GM21737 (cell line): ENCODE measurements around the gene DMD.
A peak's percentile ranks its signal among the peaks of the same experiment; 100 is the strongest.

Experiments
- ATAC-seq: cut with Tn5 transposase; IDR thresholded peaks from one replicate; pipeline ENCODE4 v1.9.1; 2021; ENCODE audit warnings: mild to moderate bottlenecking, moderate library complexity; ENCODE audit not compliant: unreplicated experiment

The DMD gene

DNA sequence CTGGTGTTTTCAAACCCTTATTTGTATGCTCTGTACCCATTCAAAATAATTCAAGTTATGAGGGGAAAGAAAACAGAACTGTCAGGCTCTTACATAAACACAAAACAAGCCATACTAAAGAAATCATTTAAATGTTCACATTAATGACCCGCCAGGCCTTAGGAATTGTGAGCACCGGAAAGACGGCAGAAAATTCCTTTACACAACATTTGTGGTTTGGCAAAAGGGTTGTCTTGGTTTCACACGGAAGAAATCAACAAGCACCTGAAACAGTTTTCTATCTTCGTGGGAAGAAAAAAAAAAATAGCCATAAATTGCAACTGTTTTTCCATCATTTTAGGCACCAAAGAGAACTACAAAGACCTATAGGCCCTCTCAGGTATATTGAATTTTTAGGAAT is 1951.0 kb downstream of the DMD start:
- ATAC-seq: no peak

DNA sequence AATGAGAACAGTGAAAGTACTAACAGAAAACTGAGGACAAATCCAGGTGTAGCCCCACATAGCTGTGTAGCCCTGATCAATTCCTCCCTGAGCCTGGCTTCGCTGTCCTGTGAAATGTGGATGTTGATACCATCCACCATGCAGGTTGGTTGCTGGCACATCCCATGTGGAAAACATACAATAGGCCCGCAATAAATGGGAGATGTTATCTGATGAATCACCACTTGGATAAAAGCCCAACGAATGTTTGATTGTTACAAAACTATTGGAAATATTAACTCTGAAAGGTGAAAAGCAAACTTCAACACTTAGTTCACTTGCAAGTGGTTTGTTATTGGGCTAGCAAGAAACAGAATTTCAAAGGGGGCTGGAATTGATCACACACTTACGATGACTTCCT is 1953.2 kb downstream of the DMD start:
- ATAC-seq: no peak

DNA sequence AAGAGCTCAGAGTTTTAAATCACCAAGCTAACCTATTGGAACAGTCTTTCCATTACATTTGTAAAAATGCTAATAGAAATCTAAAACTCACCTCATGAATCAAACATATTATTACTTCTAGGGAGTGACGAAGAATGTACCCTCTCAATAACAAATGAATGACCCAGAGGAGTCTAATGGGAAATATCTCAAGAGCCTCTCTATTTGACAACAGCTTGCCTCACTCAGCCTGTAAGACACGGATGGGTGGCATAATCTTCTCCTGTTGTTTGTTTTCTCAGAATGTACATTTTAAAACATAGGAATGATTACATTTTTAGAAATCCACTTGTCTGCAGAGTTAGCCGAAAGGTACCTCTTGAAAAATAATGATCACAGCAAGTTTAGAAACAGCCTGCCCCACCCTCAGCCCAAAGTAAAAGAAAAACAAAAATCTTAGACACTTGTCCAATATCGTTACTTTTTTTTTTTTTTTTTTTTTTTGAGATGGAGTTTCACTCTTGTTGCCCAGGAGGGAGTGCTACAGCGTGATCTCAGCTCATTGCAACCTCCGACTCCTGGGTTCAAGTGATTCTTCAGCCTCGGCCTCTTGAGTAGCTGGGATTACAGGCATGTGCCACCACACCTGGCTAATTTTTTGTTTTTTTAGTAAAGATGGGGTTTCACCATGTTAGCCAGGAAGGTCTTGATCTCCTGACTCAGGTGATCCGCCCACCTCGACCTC is 1955.9 kb downstream of the DMD start:
- no peak for ATAC-seq

DNA sequence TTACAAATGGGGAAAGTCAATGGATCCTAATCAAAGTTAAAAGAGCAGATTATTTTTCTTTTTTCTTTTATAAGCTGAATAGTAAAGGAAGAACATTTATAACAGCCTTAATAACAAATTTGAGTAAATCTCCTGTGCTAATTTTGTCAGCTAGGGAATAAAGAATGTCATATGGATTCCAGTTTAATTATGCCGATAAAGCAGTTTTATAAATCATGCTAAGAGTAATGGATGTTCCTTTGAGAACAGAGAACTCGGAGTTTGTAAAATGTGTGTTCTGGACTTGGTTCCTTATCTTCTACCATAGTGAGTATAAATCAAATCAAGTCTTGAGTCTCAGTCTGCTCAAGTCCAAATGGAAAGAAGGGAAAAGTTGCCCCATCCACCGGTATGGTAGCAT is 1959.2 kb downstream of the DMD start:
- no peak for ATAC-seq

DNA sequence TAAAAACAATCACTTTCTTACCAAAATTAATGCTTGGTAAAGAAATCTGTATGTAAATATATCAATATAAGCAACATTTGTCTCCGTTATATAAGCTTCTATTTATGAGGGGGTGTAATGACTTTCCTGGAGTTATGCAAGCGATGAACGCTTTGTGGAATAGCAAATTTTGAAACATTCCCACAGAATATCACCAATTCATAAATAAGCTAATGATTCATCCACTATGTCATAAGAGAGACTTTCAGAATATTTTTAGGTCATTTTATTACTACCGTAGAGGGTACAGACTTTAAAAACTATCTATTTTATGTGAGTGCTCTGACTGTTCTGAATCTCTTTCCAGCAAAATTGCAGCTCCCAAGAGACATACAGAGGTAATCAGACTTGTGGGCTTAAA is 1960.0 kb downstream of the DMD start:
- ATAC-seq: no peak

DNA sequence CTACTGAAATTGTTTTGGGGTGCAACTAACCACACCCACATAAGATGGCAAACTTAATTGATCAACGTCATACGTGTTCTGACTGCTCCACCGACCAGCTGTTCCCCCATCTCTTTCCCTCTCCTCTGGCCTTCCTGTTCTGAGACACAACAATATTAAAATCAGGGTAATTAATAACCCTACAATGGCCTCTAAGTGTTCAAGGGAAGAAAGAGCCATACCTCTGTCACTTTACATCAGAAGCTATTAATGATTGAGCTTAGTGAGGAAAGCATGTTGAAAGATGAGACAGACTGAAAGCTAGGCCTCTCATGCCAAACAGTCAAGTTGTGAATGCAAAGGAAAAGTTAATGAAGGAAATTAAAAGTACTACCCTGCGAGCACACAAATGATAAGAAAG is 1965.6 kb downstream of the DMD start:
- peak; percentile 89 for ATAC-seq

DNA sequence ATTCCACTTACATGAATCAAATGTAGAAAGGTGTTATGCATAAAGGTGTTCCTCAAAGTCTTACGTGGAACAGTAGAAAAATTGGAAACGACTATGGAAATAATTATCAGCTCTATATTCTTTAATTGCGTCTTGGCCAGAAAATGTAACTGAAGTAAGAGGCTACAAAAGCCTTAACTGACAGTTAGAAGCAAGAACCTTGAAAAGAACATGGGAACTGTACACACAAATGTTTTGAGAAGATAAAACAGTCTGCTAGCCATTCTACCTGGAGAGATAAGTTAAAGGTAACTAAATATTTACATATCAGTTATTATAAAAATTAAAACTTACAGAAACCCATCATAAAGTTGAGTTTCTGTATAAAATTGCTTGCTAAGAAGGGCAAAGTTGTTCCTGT is 1967.5 kb downstream of the DMD start:
- ATAC-seq: no peak

DNA sequence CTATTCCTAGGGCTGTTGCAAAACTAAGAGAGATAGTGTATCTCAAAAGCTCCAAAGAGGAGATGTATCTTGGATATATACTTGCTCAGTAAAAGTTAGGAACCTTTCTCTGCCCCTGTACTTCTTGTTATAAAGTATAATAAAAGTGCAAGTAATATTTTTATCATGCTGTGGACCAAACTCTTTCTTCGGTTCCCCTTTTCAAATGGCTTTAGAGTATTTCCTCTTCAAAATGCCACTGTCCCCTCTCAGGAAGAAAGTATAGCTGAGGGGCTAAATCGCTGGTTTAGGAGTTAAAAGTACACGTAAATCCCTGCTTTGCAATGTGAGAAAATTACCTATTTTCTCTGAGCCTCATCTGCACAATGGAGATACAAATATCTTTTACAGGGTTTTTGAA is 1970.4 kb downstream of the DMD start:
- ATAC-seq: no peak

DNA sequence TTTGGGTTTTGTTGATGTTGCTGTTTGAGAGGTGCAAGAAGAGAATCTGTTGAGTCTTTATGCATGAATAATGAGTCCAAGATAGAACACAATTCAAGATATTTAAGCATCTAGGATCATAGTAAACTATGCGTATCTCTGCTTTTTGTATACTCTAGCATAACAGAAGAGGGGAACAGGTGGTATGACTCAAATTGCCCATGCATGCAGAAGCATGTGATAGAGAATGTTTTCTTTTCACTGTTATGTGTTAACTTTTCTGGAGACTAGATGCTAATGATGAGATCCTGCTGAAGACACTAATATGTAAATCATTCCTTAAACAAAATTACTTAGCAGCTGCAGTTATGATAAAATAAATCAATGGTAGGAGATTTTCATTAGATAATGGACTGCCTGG is 1974.2 kb downstream of the DMD start:
- ATAC-seq: peak; percentile 49

DNA sequence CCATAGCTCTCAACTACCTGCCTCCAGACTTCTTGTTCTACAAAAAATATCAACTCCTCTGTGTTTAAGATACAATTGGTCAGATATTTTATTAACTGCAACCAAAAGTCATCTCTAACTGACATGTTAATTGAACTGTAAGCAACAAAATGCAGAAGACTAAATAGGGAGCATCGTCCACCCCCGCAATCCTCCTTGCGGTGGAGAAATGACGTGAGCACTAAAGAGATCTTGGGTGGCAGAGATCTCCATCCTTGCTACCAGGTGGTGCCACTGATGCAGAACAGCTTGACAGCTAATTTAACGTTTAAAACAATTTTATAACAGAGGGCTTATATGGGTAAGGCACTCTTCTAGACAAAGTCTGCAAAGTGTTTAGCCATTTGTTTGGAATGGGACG is 1975.1 kb downstream of the DMD start:
- ATAC-seq: peak; percentile 47

DNA sequence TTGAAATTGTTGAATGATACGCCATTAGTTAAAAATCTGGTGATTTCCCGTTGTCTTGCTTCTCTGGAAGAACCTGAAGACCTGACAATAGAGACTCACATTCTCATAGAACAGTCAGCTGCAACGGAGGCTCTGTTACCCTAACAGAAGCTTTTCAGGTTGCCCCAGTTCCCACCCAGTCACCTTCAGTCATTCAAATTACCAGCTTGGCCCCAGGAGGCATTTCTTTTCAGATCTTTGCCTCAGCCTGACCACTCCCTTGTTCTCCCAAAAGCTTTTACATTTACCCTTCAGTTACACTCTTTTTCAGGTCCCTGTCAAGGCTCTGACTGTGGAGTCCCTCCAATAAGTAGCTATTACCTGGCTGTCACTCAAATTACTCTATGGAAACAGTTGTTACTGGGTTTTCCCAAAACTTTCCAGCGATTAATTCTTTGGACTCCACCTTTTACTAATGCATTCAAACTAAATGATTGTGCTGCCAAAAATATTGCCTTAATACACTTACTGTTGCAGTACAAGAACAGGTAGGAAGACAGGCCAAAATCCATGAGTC is 1977.3 kb downstream of the DMD start:
- no peak for ATAC-seq

DNA sequence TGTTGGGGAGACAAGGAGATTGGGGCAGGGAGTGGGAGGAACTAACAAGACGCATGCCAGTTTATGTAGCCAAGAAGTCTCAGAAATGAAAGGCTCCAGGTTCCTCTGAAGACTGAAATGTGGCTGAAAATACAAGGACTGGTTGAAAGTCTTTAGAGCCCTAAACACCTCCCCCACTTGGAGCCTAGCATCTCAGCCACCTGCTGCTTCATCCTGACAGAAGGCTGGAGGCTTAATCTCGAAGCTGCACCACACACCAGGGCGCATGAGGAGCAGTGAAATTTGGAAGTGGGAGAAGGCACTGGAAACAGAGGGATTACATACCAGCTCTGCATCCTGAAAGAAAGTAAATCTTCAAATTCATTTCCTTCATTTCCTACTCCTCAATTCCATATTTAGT is 1978.8 kb downstream of the DMD start:
- no peak for ATAC-seq

DNA sequence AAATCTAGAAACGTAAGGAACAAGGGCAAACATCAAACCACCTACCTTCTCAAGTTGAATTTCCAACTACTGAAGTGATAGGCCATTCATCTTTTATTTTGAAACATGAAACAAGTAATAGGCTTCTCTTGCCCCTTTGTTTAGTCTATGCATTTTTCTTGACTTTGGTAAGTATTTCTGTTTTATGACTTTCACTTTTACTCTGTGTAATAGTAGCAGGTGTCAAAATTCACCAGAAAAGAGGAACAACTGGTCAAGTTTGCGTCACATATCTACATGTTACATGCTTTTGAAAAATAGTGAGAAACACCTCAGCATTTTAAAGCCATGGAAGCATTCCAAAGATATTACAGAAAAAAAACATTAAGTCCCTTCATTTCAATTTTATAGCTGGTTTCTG is 1982.4 kb downstream of the DMD start:
- ATAC-seq: peak; percentile 85

DNA sequence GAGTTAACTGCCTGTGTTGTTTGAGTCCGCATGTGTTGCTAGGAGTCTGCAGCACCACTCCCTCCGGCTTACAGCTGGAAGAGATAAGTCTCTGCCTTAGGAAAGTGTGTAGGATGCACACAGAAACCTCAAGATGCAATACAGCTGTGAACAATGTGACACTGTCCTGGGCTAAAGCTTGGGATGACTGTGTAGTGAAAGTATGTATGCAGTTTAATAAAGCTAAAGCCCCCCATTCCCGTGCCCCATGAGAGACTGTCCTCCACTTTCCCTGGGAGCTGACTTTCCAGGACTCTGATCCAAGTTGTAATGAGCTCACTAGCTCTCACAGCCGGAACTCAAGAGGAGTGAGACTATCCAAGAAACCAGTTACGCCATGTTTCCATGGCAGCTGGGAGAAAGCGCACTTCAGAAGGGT is 1982.9 kb downstream of the DMD start:
- ATAC-seq: peak; percentile 14

DNA sequence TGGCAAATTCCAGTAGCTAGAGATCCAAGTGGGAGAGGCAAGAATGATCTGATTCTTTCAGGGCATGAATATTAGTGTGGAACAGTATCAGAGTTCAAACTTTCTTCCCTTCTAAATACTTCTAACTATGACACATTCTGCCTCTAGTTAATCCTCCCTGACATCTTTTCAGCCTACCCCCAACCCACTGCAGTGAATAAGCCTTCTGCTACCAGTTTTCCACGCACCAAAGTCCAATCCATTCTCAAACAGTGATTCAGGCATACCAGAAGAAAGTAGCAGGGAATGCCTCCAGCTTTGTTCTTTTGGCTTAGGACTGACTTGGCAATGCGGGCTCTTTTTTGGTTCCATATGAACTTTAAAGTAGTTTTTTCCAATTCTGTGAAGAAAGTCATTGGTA is 1984.1 kb downstream of the DMD start:
- ATAC-seq: no peak

DNA sequence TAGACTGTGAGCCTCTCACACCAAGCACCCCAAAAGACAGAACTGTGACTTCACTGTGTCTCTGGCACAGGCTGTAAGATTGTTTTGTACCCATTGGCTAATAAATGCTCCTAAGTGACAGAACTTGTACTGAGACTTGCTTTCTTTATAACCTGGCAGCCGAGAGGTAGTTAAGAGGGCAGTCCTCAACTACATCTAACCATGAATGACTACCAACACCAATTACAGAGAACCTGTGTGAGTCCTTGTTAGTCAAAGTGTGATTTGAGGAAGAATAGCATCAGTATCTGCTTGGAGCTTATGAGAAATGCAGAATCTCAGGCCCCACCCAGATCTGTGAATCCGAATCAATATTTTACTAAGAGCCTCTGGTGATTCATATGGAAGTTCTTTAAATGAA is 1985.5 kb downstream of the DMD start:
- ATAC-seq: no peak

DNA sequence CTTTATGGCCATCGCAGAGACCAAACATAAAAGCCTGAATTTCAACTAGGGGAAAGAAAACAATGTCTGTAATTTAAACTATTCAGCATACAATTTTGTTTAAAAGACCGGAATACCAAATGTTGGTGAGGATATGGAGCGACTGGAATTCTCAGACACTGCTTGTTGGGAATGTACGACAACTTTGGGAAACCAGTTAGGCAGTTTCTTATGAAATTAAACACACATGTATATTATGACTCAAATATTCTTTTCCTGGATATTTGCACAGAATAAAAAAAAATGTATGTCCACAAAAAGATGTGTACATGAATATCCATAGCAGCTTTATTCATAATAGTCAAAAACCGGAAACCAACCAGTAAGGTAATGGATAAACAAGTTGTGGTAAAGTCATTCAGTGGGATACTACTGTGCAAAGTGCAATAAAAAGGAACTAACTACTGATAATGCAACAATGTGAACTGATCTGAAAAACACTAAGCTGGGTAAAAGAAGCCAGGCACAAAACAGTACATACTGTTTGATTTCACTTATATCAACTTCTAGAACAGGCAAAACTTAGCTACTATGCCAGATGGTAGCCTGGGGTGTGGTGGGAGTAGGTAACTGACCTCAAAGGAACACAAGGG is 1986.9 kb downstream of the DMD start:
- no peak for ATAC-seq

DNA sequence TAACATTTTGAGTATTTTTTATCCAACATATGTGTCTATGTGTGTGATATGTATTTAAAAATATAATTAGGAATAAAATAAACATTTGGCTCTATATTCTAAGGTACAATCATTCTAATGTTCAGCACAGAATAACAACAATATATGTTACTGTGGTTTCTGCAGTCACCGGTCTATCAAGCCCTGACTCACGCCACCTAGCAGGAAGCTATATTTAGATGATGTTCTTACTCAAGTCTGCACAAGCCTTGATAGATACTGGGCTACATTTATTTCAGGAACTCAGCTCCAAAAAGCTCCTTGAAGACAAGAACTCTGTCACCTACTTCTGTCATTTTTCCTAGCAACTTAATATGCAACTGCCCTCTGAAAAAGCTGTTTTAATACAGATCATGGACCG is 1987.5 kb downstream of the DMD start:
- peak; percentile 77 for ATAC-seq

DNA sequence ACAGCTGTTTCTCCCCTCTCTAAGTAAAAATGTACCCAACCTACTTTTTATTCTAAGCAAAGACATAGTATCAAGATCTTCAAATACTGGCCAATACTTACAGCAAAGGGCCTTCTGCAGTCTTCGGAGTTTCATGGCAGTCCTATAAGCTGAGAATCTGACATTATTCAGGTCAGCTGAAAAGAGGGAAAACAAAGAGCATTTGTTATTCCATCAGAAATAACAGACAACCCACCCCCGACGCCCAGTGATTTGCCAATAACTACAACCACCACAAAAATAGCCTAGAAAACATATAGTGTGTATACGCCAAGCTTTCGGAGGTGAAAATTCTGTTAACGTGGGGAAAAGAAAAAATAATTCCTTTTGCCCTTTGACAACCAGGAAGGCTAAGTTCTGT is 1988.4 kb downstream of the DMD start:
- no peak for ATAC-seq

DNA sequence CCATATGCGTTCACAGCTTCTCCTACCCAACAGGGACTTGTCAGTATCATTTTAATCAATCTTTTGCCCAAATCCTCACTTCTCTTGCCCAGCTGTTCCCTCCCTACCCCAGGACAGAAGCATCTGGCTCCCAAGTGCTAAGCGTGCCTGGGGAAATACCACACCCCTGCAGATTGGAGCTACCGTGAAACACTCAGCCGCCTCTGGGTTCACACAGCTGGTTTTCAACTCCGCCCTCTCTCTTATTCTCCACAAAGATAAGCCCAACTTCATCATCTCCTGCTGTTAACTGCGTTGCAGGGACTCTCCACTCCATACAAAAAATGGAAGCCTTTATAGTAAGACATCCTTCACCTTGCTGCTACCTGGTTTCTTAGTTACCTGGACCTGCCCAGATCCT is 1992.2 kb downstream of the DMD start:
- ATAC-seq: no peak

DNA sequence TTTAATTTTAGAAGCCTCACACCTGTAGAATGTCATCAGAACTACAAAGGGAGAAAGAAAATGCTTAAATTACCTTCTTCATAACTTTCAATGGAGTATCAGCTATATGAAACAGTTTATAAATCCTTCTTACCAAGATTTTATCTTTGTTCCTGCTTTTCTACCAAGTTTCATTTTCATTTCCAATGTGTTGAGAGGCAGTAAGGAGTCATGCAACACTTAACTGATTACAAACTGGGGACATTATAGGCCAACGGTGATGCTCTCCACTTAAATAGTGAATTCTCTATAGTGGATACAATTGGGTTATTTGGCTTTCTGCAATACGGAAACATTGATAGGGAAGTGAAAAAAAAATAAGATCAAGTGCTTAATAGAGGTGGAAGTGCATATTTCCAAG is 1994.3 kb downstream of the DMD start:
- no peak for ATAC-seq

DNA sequence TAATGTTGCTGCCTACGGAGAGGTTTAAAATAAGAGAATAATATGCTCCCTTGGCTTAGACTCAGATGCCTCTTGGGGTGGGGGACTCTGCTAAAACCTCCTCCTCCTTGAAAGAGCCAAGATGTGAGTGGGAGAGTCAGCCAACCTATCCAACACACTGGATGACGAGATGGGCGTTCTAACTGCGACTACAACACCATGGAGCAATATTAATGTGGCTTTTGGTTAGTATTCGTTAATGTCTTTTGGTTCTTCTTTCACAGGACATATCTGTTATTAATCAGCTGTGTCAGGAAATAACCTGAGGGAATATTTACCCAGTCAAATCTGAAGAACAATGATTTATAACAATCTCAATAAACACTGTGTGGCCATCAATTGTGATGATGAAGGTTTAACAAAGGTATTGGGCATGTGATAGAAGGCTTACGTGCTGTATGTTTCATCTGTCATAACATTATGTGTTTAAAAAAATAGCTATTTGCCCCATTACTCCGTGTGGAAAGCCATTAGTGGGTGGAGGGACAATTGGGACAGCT is 1996.0 kb downstream of the DMD start:
- ATAC-seq: no peak
